Activated CD4-positive, alpha-beta memory T cell treated with anti-CD3 and anti-CD28 coated beads for 36 hours (primary cell): ENCODE measurements around the gene NUF2. TPM values are rescaled to one million over a fixed set of nuclear protein-coding genes. Genes with fewer than 3 reads are reported as not detected.
A peak's percentile ranks its signal among the peaks of the same experiment; 100 is the strongest.
"Not testable (repeated sequence)": the region's sequence is repeated elsewhere in the genome, so short reads cannot be mapped to it uniquely, and the experiment has no call there.

Experiments used
- CTCF ChIA-PET: fragments of 350-600 bp; sonication (Branson Sonifier 250); formaldehyde crosslinking; loops from one replicate; lab custom pipeline; 2021; ENCODE audit warnings: antibody characterized with exemption, inconsistent platforms; lab: Charles Lee
- POLR2A ChIA-PET: fragments of 350-600 bp; sonication (Branson Sonifier 250); formaldehyde crosslinking; loops from one replicate; lab custom pipeline; 2021; ENCODE audit warnings: antibody characterized with exemption; lab: Charles Lee
- DNase-seq: peaks from one replicate; pipeline ENCODE4 v3.0.0-alpha.2; 2020
- H3K27ac Mint-ChIP-seq: one replicate; pipeline ENCODE4 v1.8.0; 2021; ENCODE audit warnings: mixed read lengths
- H3K27me3 Mint-ChIP-seq: one replicate; pipeline ENCODE4 v1.8.0; 2021; ENCODE audit warnings: mixed read lengths
- H3K36me3 Mint-ChIP-seq: one replicate; pipeline ENCODE4 v1.8.0; 2021; ENCODE audit warnings: mixed read lengths
- H3K4me1 Mint-ChIP-seq: one replicate; pipeline ENCODE4 v1.8.0; 2021; ENCODE audit warnings: low read depth, mixed read lengths
- H3K4me3 Mint-ChIP-seq: one replicate; pipeline ENCODE4 v1.8.0; 2021; ENCODE audit warnings: mild to moderate bottlenecking, mixed read lengths
- H3K9me3 Mint-ChIP-seq: one replicate; pipeline ENCODE4 v1.8.0; 2021; ENCODE audit warnings: mixed read lengths
- intact Hi-C: fragments of 100-400 bp; cut with micrococcal nuclease; formaldehyde crosslinking; loops from one replicate; pipeline ENCODE4 v1.15.1; 2023
- total RNA-seq, 2 experiments: library from RNA; stranded (reverse); gene quantifications; one replicate each; pipeline ENCODE4 v1.2.3, GENCODE V29; 2021

NUF2 gene
- 10 to 100 TPM; 66.3 to 67.4 TPM for total RNA-seq

DNA sequence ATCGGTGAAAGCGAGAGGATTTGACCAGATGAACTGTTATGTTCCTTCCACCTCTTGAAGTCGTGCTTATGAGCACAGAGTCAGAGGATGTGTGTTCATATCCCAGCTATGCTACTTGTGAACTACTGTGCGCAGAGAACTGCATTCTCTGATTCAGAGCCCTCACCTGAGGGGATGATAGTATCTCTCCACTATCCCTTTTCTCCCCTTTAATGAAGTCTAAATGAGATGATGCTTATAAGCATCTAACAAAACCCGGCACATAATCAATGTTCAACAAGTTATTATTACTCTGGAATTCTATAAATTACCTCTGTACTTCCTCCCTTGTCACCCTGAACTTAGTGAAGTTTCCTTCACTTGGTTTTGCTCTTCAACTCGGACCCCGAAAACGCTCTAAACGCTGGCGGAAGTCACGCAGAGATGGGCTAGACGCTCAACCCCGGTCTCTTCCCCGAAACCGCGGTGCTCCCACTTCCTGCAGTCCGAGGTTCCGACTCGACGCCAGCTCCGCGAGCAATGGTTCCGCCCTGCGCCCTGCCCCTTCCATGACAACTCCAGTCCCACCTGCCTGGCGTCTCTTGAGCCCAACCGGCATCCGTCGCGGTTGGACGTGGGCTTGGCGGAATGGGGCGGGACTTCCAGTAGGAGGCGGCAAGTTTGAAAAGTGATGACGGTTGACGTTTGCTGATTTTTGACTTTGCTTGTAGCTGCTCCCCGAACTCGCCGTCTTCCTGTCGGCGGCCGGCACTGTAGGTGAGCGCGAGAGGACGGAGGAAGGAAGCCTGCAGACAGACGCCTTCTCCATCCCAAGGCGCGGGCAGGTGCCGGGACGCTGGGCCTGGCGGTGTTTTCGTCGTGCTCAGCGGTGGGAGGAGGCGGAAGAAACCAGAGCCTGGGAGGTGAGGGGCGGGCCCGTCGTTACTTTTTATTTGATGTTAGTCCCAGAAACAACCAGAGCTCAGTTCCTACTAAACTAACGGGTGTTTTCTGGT lies at the start of gene NUF2:
Gene NUF2 (plus strand): TSS at position 644 of the 995 bp plus-strand sequence. CDS start 4,098 bp downstream, outside the sequence.
- peaks cover 21% of the 10 kb centered on the region for H3K4me1 Mint-ChIP-seq
- H3K9me3 Mint-ChIP-seq: no peaks in the 10 kb centered on the region
- no peaks in the 10 kb centered on the region for H3K27me3 Mint-ChIP-seq
- POLR2A ChIA-PET: no interaction called here
- CTCF ChIA-PET: interaction anchor here (2.1 kb wide), 1 partner anchor 468 kb away, joined by 8 read pairs; no protein-coding TSS in a partner anchor
- DNase-seq: peak; percentile 98
- intact Hi-C loops: loop anchor here (2.0 to 5.0 kb wide), 2 partner anchors 761 to 824 kb away; partner anchors contain the start of genes UAP1 and UHMK1
- peaks cover 16% of the 10 kb centered on the region for H3K36me3 Mint-ChIP-seq
- H3K4me3 Mint-ChIP-seq: peak within 1 kb of the TSS; percentile 92
- peak within 1 kb of the TSS; percentile 98 for H3K27ac Mint-ChIP-seq

DNA sequence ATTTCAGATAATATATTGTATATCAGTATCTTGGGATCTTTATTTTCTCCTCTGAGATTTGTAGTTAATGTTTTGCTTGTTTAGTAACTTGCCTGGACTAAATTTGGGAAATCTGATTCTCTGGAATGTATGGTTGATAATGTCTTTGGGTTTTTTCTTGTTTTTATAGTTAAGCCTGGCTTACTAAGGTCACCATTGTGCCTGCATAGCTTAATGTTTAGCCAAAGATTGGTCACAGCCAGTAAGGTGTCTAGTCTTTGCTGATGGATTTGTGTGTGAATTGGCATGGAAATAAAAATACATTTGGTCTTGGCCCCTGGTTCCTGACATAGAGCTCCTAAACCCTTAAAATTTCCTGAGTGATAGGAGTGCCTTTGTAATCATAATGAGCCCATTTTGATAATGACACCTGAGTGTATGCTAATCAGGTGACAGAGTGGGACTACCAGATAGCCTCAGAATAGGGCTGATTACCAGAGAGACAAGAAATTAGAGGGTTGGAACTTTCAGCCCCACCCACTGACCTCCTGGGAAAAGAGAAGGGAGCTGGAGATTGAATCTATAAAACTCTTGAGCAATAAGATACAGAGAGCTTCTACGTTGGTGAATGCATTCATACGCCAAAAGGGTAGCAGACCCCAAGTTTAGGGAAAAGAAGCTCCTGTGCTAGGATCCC lies 47.9 kb upstream of the NUF2 start:
- H3K4me1 Mint-ChIP-seq: no peaks in the 10 kb centered on the region
- POLR2A ChIA-PET: no interaction called here
- no peak overlapping the region for H3K27ac Mint-ChIP-seq
- H3K9me3 Mint-ChIP-seq: peaks cover 19% of the 10 kb centered on the region
- H3K4me3 Mint-ChIP-seq: no peak overlapping the region
- peaks cover 33% of the 10 kb centered on the region for H3K36me3 Mint-ChIP-seq
- intact Hi-C loops: no loop called here
- CTCF ChIA-PET: interaction anchor here (0.5 to 0.6 kb wide), 3 partner anchors 81 to 200 kb away, joined by 3 read pairs; no protein-coding TSS in a partner anchor
- no peaks in the 10 kb centered on the region for H3K27me3 Mint-ChIP-seq
- DNase-seq: no peak

DNA sequence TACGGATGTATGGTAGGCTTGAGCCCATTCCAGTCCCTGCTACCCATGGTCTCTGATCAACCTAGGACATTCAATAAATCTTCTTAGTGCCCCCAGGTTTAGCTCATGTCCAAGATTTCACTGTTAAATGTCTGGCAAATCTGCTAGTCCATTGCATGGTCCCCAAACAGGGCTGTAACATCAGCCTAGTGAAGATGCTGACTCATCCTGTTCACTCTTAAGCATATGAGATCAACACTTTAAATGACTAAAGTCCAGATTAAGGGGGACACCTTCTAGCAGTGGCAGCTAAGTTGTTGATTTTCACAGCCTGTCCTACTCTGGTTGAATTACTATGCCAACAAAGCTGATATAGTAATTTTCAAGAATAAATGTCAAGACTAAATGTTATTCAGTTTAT lies 46.5 kb upstream of the NUF2 start:
- H3K9me3 Mint-ChIP-seq: peaks cover 28% of the 10 kb centered on the region
- H3K27me3 Mint-ChIP-seq: no peaks in the 10 kb centered on the region
- H3K36me3 Mint-ChIP-seq: peaks cover 42% of the 10 kb centered on the region
- CTCF ChIA-PET: no interaction called here
- intact Hi-C loops: no loop called here
- DNase-seq: no peak
- H3K27ac Mint-ChIP-seq: no peak overlapping the region
- H3K4me1 Mint-ChIP-seq: no peaks in the 10 kb centered on the region
- POLR2A ChIA-PET: no interaction called here
- no peak overlapping the region for H3K4me3 Mint-ChIP-seq

DNA sequence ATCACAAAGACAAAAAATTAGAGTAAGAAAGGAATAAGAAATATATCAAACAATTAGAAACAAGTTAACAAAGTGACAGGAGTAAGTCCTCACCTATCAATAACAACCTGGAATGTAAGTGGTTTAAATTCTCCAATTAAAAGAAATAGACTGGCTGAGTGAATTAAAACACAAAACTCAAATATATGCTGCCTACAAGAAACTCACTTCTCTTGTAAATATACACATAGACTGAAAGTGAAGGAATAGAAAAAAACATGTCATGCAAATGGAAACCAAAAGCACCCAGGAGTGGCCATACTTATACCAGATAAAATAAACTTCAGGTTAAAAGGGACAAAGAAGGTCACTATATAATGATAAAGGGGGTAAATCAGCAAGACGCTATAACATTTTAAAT lies 43.2 kb upstream of the NUF2 start:
- DNase-seq: no peak
- Mint-ChIP-seq H3K4me3 (no peak overlapping the region), H3K9me3 (peaks cover 44% of the 10 kb centered on the region), H3K4me1 (no peaks in the 10 kb centered on the region), H3K27ac (no peak overlapping the region), H3K36me3 (peaks cover 64% of the 10 kb centered on the region), H3K27me3 (no peaks in the 10 kb centered on the region)
- CTCF ChIA-PET: no interaction called here
- POLR2A ChIA-PET: no interaction called here
- intact Hi-C loops: no loop called here

DNA sequence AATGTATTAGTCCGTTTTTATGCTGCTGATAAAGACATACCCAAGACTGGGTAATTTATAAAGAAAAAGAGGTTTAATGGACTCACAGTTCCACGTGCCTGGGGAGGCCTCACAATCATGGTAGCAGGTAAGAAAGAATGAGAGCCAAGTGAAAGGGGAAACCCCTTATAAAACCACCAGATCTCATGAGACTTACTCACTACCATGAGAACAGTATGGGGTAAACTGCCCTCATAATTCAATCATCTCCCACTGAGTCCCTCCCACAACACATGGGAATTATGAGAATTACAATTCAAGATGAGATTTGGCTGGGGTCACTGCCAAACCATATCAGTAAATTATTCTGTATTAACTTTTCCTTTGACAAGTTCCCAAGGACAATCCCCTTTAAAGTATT lies 36.9 kb upstream of the NUF2 start:
- peaks cover 34% of the 10 kb centered on the region for H3K36me3 Mint-ChIP-seq
- H3K27me3 Mint-ChIP-seq, intact Hi-C loops, H3K4me3 Mint-ChIP-seq, DNase-seq, H3K27ac Mint-ChIP-seq, CTCF ChIA-PET, H3K4me1 Mint-ChIP-seq, POLR2A ChIA-PET: not testable (repeated sequence)
- H3K9me3 Mint-ChIP-seq: peaks cover 19% of the 10 kb centered on the region

DNA sequence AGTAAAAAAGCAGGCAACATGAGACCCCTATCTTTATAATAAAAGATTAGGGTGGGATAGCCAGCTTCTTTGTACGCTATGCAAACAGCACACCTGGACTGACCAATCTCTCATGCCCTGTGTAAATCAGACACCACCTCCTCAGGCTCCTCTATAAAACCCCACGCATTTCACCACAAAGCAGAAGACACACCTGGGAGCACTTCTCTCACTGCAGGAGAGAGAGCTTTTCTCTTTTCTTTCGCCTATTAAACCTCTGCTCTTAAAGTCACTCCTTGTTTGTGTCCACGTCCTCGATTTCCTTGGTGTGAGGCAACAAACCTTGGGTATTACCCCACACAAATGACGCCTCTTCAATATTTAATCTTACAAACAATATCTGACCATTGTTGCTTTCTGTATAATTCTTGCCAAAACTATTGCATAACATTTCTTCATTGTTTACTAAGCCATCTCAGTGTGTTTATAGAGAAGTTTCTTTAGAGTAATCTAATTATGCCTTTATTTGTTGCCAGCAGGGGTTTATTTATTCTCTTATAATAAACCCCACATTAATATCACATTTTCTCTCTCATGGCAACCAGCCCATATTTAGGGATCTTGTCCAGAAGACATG lies 31.6 kb upstream of the NUF2 start:
- Mint-ChIP-seq H3K4me3 (no peak overlapping the region), H3K27me3 (no peaks in the 10 kb centered on the region), H3K9me3 (peaks cover 14% of the 10 kb centered on the region), H3K36me3 (peaks cover 34% of the 10 kb centered on the region), H3K27ac (no peak overlapping the region), H3K4me1 (peaks cover 2% of the 10 kb centered on the region)
- ChIA-PET CTCF (no interaction called here), POLR2A (no interaction called here)
- intact Hi-C loops: no loop called here
- DNase-seq: no peak

DNA sequence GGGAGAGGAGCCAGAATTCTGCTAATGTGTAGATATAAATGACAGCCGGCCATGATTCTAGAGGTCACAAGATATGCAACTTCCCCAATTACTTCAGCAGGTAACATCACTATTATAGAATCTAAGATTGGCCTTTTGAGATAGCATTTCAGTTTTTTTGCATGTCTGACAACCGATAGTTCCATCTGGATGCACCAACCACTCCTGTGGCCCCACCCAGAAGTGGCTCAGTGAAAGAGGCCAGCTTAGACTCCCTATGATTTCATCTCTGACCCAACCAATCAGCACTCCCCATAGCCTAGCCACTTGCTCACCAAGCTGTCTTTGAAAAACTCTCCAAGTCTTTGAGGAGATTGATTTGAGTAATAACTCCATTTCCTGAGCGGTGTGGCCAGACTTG lies 30.3 kb upstream of the NUF2 start:
- intact Hi-C loops: no loop called here
- CTCF ChIA-PET: no interaction called here
- peaks cover 37% of the 10 kb centered on the region for H3K36me3 Mint-ChIP-seq

DNA sequence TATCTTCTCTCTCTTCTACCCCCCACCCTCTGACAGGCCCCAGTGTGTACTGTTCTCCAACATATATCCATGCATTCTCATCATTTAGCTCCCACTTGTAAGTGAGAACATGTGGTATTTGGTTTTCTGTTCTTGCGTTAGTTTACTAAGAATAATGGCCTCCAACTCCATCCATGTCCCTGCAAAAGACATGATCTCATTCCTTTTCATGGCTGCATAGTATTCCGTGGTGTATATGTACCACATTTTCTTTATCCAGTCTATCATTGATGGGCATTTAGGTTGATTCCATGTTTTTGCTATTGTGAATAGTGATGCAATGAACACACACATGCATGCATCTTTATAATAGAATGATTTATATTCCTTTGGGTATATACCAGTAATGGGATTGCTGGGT lies 29.6 kb upstream of the NUF2 start:
- peaks cover 14% of the 10 kb centered on the region for H3K9me3 Mint-ChIP-seq
- peaks cover 36% of the 10 kb centered on the region for H3K36me3 Mint-ChIP-seq
- H3K27ac Mint-ChIP-seq, CTCF ChIA-PET, H3K4me3 Mint-ChIP-seq, H3K27me3 Mint-ChIP-seq, H3K4me1 Mint-ChIP-seq, intact Hi-C loops, DNase-seq: not testable (repeated sequence)
- POLR2A ChIA-PET: interaction anchor here (0.7 kb wide), 1 partner anchor 341 kb away, joined by 3 read pairs; no protein-coding TSS in a partner anchor

More for the DNA sequence above, 30.3 kb upstream of the NUF2 start:
- H3K27me3 Mint-ChIP-seq: no peaks in the 10 kb centered on the region
- no peaks in the 10 kb centered on the region for H3K4me1 Mint-ChIP-seq
- POLR2A ChIA-PET: interaction anchor here (0.6 to 0.7 kb wide), 2 partner anchors 340 to 942 kb away, joined by 3 to 4 read pairs; no protein-coding TSS in a partner anchor
- no peak overlapping the region for H3K27ac Mint-ChIP-seq
- no peak for DNase-seq
- H3K4me3 Mint-ChIP-seq: no peak overlapping the region
- peaks cover 14% of the 10 kb centered on the region for H3K9me3 Mint-ChIP-seq

DNA sequence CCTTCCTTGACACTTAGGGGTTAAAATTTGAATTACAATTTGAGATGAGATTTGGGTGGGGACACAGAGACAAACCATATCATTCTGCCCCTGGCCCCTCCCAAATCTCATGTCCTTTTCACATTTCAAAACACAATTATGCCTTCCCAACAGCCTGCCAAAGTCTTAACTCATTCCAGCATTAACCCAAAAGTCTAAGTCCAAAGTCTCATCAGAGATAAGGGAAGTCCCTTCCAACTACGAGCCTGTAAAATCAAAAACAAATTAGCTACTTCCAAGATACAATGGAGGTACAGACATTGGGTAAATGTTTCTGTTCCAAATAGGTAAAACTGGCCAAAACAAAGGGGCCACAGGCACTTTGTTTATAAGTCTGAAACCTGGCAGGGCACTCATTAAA lies 28.3 kb upstream of the NUF2 start:
- CTCF ChIA-PET, DNase-seq, H3K4me3 Mint-ChIP-seq, POLR2A ChIA-PET, H3K27ac Mint-ChIP-seq, intact Hi-C loops, H3K4me1 Mint-ChIP-seq, H3K27me3 Mint-ChIP-seq: not testable (repeated sequence)
- peaks cover 34% of the 10 kb centered on the region for H3K36me3 Mint-ChIP-seq
- peaks cover 14% of the 10 kb centered on the region for H3K9me3 Mint-ChIP-seq

DNA sequence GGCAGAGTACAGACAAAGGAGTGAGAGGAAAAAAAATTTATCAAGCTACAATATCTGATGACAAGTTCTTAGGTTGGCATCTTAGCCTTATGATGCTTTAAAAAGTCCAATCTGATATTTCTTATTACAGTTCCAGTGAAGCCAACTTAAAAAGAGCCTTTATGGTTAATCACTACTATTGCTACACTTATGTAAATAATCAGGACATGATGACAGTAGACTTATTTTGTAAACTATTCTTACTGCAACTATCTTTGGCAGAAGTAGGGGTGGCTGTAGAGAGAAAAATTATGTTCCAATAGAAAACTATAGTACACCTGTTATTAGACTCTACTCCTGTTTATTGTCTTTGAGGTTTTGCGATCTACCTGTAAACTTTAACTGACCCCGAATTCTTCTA lies 25.8 kb upstream of the NUF2 start:
- Mint-ChIP-seq H3K27me3 (no peaks in the 10 kb centered on the region), H3K4me1 (no peaks in the 10 kb centered on the region), H3K4me3 (no peak overlapping the region), H3K36me3 (peaks cover 46% of the 10 kb centered on the region), H3K9me3 (peaks cover 14% of the 10 kb centered on the region), H3K27ac (no peak overlapping the region)
- POLR2A ChIA-PET: no interaction called here
- no peak for DNase-seq
- CTCF ChIA-PET: no interaction called here
- intact Hi-C loops: no loop called here

DNA sequence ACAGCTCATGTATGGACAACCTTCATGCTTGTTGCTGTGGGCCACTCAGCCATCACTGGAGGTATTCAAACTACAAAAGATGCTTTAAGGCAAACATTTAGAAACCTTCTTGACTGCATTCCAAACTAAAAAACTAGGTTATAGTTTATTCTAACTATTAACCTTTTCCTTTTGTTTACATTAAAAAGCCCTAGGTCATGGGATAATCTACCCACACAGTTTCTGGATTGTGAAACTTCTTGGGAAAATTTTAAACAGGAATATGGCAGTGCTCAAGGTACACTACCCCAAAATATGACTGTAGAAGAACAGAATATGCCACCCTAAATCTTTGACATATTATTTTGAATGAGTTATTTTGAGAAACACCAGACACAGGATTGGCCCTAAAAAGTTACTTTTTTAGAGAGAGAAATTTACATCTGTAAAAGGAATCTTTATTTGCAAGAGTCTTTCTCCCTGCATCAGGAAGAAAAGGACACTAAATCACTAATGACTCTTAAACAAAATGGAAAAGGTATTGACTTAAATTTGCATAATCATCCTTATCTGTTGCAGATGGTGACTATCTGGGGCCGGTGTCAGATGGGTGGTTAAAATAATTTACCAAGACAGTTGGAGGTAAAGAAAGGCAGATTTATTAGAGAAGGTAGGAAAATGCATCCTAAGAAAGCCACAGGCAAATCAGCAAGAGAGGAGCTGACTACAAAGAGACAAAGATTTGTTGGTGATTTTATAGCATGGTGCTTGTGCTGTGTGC lies 25.1 kb upstream of the NUF2 start:
- ChIA-PET CTCF (no interaction called here), POLR2A (no interaction called here)
- intact Hi-C loops: no loop called here
- DNase-seq: no peak
- H3K36me3 Mint-ChIP-seq: peaks cover 46% of the 10 kb centered on the region
- no peak overlapping the region for H3K27ac Mint-ChIP-seq
- H3K4me3 Mint-ChIP-seq: no peak overlapping the region
- no peaks in the 10 kb centered on the region for H3K4me1 Mint-ChIP-seq
- H3K9me3 Mint-ChIP-seq: peaks cover 14% of the 10 kb centered on the region
- H3K27me3 Mint-ChIP-seq: no peaks in the 10 kb centered on the region
